Superior temporal gyrus (tissue), 1 donor: ENCODE data around the gene LONRF2.

ENCODE experiments used
- DNase-seq: peaks from one replicate; pipeline ENCODE4 v3.0.0-alpha.2; 2016; ENCODE audit errors: extremely low spot score

Gene LONRF2

DNA sequence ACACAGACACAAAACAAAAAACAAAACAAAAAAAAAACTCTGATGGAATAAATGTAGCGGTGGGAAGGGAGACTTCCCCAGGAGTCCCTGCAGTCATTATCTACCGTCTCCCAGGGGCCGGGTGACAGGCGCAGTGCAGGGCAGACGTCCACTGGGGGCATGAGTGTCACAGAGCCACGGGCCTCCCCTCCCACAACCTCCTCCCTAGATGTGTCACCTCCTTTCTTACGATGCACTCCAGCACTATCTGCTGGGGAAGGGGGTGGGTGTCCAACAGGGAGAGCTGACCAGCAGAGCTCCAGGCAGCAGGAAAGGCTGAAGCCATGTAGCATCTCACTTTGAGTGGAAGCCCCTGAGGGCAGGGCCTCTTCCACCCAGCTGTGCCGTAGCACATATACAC lies 84.5 kb downstream of the LONRF2 start:
- DNase-seq = no peak

DNA sequence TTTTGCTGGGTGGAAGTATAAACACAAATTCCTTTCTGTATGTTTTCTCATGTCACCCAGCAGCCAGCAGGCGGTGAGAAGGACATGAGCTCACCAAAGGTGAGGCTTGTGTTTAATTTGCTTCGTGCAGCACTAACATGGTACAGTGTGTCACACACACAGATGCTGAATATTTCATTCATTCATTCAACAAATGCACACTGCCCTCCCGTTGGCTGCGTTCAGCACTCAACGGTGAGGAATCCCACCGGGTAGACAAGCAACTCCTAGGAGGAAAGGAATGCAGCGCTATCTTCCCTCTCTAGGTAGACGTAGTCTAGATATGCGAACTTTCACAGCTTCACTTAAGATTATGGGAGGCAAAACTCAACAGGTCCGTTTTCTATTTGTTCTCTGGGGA lies 85.1 kb downstream of the LONRF2 start:
- no peak for DNase-seq

DNA sequence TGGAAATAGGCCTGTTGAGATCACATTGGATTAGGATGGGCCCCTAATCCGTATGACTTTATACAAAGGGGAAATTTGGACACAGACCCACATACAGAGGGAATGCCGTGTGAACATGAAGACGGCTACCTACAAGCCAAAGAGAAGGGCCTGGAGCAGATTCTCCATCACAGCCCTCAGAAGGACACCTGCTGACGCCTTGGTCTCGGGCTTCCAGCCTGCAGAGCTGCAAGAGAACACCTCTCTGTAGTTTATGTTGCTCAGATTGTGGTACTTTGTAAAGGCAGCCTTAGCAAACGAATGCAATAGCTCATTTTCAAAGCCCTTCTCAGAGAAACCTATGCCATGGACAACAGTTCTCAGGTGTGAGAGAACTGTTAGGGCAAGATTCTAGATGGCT lies 86.1 kb downstream of the LONRF2 start:
- no peak for DNase-seq

DNA sequence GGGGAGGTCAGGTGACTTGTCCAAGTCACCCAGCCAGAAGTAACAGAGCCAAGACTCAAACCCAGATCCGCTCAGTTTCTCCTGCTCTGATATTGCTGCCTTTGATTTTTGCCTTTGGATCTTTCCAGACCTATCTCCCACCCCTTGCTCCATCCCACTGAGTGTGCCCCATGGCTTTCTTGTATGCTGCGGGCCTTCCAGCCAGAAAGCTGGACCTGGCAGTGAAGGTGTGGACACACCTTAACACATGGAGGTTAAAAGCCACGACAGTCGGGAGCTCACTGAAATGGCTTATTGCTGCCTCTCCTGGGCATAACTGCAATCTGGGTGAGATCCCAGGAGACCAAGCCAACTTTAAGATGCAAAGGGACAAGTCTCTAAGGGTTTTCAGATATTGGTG lies 86.7 kb downstream of the LONRF2 start:
- DNase-seq = no peak

DNA sequence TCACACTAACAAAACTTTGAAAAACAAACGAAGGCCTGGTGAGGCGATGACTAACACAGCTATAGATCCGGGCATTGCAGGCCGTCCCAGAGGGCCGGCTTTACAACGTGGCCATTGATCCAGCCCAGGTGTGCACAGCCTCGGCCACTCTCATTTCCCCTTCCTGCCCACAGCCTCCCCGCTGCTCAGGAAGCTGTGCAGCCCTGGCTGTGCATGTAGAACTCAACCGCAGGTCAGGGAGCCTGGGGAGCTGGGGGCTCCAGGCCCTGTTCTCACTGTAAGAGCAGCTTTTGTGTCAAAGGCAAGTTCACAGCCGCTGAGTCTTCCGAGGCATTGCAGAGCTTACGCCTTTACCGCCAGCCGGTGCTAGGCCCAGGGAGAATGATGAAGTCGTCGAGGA lies 87.2 kb downstream of the LONRF2 start:
- DNase-seq = no peak

DNA sequence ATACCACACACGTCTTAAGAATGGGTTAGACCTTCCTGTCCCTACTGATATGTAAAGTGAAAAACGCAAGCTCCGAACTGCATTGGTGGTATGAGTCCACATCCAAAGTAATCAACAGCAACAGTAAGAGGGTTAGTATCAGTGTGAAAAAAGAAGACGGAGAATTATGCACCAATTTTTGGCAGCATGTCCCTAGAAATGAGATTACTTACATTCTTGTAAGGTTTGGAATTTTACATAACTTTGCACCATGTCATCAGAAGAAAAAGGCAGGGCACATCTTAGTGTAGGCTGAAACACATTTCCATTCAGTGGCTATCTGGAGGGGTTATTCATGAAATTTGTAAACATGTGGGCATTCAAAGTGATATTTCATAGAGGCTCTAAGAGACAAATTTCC lies 88.2 kb downstream of the LONRF2 start:
- no peak for DNase-seq

DNA sequence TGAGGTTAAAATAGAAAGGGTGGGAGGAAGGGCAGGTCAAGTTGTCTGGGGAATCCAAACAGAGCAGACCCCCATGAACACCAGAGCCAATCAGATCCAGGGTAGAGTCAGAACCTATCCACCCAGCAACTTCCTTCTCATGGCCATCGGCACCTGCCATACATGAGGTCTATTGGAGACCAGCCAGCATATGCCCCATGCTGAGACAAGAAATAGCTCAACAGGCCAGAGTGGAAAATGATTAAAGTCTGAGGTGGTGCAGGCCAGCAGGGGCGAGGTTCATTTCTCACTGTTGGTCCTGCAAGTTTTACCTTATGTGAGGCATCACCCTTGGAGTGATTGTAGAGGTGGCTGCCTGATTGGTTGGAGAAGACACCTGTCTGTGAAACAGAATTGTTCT lies 89.2 kb downstream of the LONRF2 start:
- DNase-seq = no peak

DNA sequence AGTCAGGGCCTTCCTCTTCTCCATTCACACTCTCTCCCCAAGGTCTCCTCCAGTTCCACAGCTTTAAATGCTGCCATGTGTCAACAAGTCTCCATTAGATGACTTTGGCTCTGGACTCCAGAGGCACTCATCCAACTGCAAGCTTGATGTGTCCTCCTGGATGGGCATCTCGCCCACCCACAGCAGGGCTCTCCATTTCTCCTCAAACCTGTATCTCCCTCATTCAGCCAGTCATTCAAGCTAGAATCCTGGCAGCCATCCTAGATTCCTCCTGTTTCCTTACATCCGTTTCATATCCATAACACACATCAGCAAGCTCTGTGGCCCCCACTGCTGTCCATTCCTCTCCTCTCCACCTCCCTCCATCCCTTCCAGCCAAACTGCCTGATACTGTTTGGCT lies 91.5 kb downstream of the LONRF2 start:
- no peak for DNase-seq

DNA sequence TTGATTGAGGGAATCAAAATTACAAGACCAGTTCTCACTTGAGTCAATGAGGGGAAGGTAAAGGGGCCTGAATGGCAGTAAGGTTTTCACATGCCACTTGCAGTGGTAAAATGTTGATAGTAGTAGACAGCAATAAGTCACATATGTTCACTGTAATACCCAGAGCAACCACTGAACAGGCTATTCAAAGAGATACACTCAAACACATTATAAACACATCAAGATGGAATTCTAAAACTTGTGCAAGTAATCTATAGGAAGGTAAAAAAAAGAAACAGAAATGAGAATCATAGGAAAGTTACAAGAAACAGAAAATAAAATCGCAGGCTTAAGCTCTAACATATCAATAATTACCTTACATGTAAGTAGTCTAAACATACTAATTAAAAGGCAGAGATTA lies 93.3 kb downstream of the LONRF2 start:
- DNase-seq = no peak

DNA sequence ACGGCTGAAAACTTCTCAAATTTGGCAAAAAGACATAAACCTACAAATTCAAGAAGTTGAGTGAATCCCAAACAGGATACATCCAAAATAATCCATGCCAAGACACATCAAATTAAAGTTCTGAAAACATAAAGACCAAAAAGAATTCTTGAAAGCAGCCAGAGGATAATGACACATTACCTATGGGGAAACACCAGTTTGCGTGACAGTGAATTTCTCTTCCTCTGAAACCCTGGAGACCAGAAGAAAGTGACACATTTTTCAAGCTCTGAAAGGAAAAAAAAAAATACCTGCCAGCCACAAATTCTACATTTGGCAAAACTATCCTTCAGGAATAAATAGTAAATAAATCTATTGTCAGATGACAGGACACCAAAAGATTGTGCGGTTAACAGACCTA lies 93.9 kb downstream of the LONRF2 start:
- DNase-seq = no peak

DNA sequence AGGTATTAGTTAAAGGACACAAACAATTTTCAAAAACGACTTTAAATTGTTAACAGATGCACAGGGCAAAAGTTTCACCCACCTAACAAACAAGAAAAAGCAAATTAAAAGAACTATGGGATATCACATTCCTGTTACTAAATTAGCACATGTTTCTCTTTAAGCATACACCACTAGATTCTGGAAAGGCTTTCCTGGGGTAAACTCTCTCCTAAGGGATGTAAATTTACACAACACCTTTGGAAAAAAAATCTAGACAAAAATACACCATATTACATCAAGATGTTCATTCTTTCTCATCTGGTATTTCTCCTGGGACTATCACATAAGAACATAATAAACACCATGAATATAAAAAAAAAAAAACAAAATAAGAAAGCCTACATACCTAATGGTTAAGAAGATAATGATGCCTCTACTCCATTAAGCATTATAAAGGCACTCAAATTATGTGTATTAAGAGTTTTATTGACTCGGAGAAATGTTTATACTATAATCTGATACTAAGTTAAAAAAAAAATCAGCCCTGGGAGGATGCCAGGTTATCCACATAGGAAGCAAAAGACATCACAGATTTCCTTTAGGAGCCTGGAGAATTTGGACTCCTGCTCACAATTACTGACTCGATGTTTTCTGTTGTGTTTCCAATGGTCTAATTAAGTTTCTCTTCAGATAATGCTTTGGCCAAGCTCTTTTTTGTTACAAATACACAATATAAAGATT lies 97.2 kb downstream of the LONRF2 start:
- DNase-seq = no peak

DNA sequence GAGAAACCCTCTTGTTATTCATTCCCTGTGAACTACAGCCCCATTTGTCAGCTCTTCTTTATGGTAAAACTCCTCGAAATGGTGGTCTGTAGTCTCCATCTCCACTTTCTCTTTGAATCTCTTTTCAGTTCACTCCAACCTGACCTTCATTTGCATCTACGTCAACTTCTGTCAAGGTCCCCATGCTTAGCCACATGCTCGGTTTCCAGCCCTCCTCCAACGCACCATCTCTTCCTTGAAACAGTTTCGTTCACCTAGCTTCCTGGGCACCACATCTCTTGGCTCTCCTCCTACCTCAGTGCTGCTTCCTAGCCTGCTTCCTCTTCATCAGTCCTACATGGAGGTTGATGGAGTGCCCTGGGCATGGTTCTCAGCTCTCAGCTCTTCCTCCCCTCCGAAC lies 98.8 kb downstream of the LONRF2 start:
- no peak for DNase-seq
